Measurements from ENCODE around the gene NUF2. TPM values are rescaled to one million over a fixed set of nuclear protein-coding genes. Genes with fewer than 3 reads are reported as not detected.

Gene NUF2
- total RNA-seq, 4 donors from 2014 or later: 0.44 to 2.2 TPM; not detected in 2

DNA sequence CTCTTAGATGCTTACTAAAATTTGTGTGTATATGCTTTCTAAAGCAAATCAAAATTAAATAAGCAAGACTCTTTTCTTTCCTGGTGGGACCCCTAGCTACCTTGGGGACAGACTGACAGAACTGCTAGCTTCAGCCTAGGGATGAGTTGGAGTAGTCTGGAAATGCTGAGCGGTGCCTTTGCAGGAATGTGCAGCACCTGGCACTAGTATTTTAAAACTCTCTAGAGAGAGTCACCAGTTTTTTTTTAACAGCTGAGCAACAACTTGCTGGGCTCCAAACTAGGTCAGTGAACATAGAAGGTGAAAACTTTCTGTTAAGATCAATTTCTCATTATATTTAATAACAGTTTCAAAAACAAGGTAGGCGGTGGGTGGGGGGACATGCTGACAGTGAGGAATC is 56.8 kb downstream of the NUF2 start:
- Histone ChIP-seq H3K4me3 (replicated peaks in 1 of 3) (no peak overlapping the region), H3K4me1 (no peaks in the 10 kb centered on the region), H3K27ac (no peak overlapping the region), H3K27me3 (no peaks in the 10 kb centered on the region), H3K9me3 (no peaks in the 10 kb centered on the region), H3K36me3 (no peaks in the 10 kb centered on the region)
- TF ChIP-seq, protein P1, sequence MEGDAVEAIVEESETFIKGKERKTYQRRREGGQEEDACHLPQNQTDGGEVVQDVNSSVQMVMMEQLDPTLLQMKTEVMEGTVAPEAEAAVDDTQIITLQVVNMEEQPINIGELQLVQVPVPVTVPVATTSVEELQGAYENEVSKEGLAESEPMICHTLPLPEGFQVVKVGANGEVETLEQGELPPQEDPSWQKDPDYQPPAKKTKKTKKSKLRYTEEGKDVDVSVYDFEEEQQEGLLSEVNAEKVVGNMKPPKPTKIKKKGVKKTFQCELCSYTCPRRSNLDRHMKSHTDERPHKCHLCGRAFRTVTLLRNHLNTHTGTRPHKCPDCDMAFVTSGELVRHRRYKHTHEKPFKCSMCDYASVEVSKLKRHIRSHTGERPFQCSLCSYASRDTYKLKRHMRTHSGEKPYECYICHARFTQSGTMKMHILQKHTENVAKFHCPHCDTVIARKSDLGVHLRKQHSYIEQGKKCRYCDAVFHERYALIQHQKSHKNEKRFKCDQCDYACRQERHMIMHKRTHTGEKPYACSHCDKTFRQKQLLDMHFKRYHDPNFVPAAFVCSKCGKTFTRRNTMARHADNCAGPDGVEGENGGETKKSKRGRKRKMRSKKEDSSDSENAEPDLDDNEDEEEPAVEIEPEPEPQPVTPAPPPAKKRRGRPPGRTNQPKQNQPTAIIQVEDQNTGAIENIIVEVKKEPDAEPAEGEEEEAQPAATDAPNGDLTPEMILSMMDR (IDR thresholded peaks at IDR 0.05): no peak
- TF ChIP-seq POLR2A (IDR thresholded peaks at IDR 0.05): no peak
- WGBS, 2 donors: 71 to 85% methylated on average over 2 of the region's 2 CpGs
- no peak for DNase-seq
- intact Hi-C loops (cut with DNase I): no loop called here

DNA sequence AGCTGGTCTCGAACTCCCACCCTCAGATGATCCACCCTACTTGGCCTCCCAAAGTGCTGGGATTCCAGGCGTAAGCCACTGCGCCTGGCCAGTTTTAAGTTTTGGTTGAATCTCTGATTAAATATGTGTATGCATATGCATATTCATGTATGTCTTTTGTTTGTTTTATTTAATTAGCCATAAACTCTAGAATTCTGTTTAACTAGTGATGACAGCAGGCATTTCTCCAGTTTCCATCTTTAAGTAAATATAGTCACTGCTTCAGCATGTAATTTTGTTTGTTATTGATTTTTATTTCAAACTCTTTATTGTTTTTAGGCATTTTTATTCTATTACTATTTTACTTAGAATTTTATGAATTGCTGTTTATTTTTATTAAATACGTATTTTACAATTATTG is 58.0 kb downstream of the NUF2 start:
- Histone ChIP-seq H3K27ac (no peak overlapping the region), H3K27me3 (no peaks in the 10 kb centered on the region), H3K4me3 (replicated peaks in 1 of 3) (no peak overlapping the region), H3K9me3 (no peaks in the 10 kb centered on the region), H3K36me3 (no peaks in the 10 kb centered on the region), H3K4me1 (no peaks in the 10 kb centered on the region)
- WGBS, 2 donors: 93 to 97% methylated on average over 4 of the region's 4 CpGs
- no peak for DNase-seq
- intact Hi-C loops (cut with DNase I): no loop called here
- no peak for TF ChIP-seq POLR2A (IDR thresholded peaks at IDR 0.05)
- TF ChIP-seq, protein P1 (IDR thresholded peaks at IDR 0.05): no peak

GRCh38 chr1:163381487-163382184 is 59.9 kb downstream of the NUF2 start:
- H3K27me3 ChIP-seq: no peaks in the 10 kb centered on the region
- TF ChIP-seq, protein P1 (IDR thresholded peaks at IDR 0.05): no peak
- TF ChIP-seq POLR2A (IDR thresholded peaks at IDR 0.05): no peak
- no peak overlapping the region for H3K4me3 ChIP-seq (replicated peaks in 1 of 3)
- DNase-seq: no peak
- no peaks in the 10 kb centered on the region for H3K36me3 ChIP-seq
- H3K9me3 ChIP-seq: no peaks in the 10 kb centered on the region
- WGBS, 2 donors: 13 to 31% methylated on average over 2 of the region's 2 CpGs
- no peak overlapping the region for H3K27ac ChIP-seq
- intact Hi-C loops (cut with DNase I): no loop called here
- H3K4me1 ChIP-seq: no peaks in the 10 kb centered on the region

GRCh38 chr1:163382395-163382794 is 60.6 kb downstream of the NUF2 start:
- Histone ChIP-seq H3K27me3 (no peaks in the 10 kb centered on the region), H3K36me3 (no peaks in the 10 kb centered on the region), H3K9me3 (no peaks in the 10 kb centered on the region), H3K4me3 (replicated peaks in 1 of 3) (no peak overlapping the region), H3K4me1 (no peaks in the 10 kb centered on the region), H3K27ac (no peak overlapping the region)
- DNase-seq: no peak
- intact Hi-C loops (cut with DNase I): no loop called here
- TF ChIP-seq, protein P1 (IDR thresholded peaks at IDR 0.05): no peak
- TF ChIP-seq POLR2A (IDR thresholded peaks at IDR 0.05): no peak
- 81 to 83% methylated on average over 4 of the region's 4 CpGs for WGBS, 2 donors

DNA sequence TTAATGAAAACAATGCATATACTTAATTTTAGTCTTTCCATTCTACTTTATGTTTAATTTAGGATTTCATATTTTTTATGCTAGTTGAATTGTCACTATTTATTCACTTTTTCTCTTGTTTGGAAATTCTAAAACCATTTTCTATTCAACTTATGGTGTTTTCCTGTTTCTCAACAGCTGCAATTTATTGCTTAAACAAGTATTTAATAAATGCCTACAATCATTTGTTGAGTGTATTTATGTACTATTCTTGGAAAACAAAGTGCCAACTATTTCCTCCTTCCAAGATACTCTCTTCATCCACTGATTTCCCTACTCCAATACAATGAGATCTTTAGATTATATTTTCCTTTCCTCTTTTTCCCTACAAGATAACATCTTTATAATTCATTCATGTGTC is 65.4 kb downstream of the NUF2 start:
- TF ChIP-seq, protein P1 (IDR thresholded peaks at IDR 0.05): no peak
- no peak for TF ChIP-seq POLR2A (IDR thresholded peaks at IDR 0.05)

More for the DNA sequence above, 65.4 kb downstream of the NUF2 start:
- H3K27me3 ChIP-seq: no peaks in the 10 kb centered on the region
- H3K36me3 ChIP-seq: no peaks in the 10 kb centered on the region
- intact Hi-C loops (cut with DNase I): no loop called here
- no peak for DNase-seq
- no peak overlapping the region for H3K4me3 ChIP-seq (replicated peaks in 1 of 3)
- no peaks in the 10 kb centered on the region for H3K9me3 ChIP-seq
- no peak overlapping the region for H3K27ac ChIP-seq
- no peaks in the 10 kb centered on the region for H3K4me1 ChIP-seq
